GM21526 (cell line): ENCODE results near the gene FKBP8.
"Not testable (repeated sequence)": the region's sequence is repeated elsewhere in the genome, so short reads cannot be mapped to it uniquely, and the experiment has no call there.

ENCODE experiments used
- ATAC-seq: cut with Tn5 transposase; IDR thresholded peaks from one replicate; pipeline ENCODE4 v1.9.1; 2021; ENCODE audit warnings: moderate library complexity; ENCODE audit not compliant: unreplicated experiment, low FRiP score

The FKBP8 gene

DNA sequence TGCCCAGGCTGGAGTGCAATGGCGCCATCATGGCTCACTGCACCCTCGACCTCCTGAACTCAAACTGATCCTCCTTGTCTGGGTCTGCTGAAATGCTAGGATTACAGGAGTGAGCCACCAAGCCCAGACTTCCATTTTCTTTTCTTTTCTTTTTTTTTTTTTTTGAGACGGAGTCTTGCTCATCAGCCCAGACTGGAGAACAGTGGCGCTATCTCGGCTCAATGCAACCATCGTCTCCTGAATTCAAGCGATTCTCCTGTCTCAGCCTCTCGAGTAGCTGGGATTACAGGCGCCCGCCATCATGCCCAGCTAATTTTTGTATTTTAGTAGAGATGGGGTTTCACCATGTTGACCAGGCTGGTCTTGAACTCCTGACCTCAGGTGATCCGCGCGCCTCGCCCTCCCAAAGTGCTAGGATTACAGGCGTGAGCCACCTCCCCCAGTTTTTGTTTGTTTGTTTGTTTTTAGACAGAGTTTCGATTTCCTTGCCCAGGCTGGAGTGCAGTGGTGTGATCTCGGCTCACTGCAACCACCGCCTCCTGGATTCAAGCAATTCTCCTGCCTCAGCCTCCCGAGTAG, 20.4 kb downstream of the FKBP8 start:
- ATAC-seq = not testable (repeated sequence)

DNA sequence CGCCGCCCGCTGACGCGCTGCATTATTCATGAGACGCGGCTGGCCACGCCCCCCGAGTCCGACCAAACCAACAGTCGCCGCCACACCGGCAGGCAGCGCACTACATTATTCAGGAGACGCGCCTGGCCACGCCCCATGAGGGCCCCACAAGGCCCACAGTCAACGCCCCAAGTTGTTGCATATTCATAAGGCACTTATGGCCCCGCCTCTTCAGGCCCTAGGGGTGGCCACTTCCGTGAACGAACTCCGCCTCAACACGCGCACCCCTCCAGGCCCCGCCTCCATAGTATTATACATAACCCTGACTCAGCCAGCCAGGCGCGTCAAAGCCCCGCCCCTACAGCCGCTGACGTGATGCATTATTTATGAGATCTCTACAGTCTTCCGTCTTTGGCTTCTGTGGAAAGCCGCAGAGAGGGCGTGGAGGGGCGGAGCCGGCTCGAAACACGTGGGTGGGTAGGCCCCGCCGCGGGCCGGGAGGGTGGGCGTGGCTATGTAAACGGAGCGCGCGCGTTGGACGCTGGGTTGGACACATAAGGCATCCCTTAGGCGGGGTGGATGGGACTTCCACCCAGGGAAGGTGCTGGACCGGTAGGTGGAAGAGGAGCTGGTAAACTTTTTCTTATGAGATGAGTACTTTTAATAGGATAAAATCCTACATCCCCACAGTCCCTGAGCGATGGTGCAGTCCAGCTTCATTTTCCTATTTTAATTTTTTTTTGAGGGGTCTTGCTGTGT, 21.1 kb downstream of the FKBP8 start:
- peak; percentile 80 for ATAC-seq

DNA sequence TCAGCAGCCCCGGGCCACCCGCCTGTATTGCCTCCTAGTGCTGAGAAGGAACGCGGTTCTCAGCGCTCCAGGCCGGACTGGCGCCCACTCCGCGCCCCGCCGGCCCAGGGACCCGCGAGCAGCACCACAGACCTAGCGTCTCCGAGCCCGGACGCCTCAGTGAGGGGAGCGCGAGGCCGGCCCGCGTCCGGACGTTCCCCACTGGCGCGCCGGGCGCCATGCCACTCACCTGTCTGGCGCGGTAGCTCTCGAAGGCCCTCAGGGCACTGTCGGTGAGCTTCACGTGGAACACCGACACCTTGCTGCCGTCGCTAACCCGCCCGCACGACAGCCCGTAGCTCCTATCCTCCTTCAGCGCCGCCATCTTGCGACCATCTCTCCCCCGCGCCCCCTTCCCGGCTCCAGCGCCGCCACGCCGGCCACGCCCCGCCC, 21.7 kb downstream of the FKBP8 start, which contains the start of gene ELL:
TSS of gene ELL (minus strand) at position 379 of the 432 bp plus-strand sequence. CDS start at position 364, 15 bp downstream.
- peak; percentile 6 for ATAC-seq

DNA sequence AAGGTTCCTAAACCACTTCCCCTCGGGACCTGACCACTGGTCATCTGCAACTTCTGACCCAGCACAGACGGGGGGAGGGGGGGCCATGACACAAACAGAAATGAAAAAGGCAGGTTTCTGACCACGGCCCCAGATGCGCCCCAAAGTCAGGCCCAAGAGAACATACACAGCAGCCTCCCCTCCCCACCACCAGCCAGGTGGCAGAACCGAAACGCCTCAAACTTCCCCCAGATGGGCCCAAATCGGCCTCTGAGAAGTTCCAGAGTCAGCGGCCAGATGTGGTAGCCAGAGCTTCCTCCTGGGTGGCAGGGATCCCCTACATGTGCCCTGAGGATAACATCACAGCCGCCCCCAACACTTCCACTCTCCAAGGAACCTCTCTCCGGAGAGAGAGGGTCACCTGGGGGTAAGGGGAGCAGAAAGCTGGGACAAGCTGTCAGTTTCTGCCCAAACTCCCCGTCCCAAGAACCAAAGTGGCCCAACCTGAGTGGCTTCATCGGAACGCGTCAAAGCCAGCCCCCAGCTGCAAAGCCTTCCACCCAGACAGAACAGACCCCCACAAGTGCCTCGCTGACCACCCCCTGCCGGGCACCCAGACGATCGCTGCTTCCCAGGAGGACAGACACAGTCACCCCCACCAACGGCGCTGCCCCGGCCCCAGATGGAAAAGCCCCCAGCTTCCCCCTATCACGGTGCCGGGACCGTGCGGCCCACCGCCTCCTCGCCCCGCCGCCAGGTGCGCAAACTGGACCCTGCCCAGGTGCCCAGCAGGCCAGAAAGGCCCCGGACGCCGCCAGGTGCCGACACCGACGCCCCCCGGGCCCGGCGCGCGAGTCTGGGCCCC, 22.3 kb downstream of the FKBP8 start:
- no peak for ATAC-seq

DNA sequence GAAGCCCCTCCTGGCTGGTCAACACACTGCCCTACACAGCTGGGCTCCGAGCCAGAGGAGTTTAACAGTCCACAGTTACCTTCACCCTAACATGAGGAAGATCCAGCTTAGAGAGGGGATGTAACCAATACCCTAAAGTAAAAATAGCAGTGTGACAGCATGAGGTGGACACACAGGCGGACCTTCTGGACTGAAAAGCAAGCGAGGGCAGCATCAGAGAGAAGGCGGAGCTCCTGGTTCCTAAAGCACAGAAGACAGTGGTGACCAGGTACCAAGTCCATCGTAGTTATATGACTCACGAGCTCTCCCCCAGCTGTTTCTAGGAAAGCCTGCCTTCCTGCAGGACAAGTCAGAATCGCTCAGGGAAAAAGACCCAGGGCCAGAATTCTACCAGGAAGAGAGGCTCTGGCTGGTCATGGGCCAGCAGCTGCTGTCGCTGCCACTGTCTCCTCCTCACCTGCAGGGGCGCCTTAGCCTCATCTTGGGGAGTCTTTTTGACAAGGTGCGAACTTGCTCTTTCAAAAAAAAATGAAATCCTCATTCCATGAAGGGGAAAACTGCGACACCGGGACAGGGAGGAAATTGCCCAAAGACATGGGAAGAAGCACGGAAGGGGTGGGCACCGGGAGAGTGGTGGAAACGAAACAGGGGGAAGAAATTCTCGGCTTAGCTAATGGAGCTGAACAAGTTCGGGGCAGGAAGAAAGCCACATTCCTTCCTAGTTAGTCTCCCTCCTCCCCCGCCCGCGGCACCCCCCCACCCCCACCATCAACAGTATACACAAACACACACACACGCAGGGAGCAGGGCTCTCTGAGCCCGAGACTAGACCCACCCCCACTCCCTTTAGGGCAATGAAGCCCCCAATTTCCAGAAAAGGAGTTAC, 23.2 kb downstream of the FKBP8 start:
- no peak for ATAC-seq

DNA sequence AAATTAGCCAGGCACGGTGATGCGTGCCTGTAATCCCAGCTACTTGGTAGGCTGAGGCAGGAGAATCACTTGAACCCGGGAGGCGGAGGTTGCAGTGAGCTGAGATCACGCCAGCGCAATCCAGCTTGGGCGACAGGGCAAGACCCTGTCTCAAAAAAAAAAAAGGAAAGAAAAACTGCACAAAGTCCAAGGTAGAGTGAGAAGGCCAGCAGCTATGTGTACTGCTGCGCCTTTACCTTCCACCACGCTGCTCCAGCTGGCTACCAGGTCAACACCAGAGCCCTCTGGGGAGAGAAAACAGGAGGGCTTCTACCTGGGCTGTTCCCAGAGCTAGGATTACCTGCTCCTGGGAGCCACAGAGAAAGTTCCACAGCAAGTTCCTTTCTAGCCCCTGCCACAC, 24.7 kb downstream of the FKBP8 start:
- ATAC-seq = no peak

DNA sequence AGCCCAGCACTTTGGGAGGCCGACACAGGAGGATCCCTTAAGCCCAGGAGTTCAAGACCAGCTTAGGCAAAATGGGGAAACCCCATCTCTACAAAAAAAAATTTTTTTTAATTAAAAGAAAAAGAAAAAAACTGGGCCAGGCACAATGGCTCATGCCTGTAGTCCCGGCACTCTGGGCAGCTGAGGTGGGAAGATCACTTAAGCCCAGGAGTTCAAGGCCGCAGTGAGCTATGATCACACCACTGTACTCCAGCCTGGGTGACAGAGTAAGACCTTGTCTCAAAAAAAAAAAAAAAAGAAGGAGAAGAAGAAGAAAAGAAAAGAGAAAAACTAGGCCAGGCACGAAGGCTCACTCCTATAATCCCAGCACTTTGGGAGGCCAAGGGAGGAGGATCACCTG, 25.8 kb downstream of the FKBP8 start:
- ATAC-seq = no peak

DNA sequence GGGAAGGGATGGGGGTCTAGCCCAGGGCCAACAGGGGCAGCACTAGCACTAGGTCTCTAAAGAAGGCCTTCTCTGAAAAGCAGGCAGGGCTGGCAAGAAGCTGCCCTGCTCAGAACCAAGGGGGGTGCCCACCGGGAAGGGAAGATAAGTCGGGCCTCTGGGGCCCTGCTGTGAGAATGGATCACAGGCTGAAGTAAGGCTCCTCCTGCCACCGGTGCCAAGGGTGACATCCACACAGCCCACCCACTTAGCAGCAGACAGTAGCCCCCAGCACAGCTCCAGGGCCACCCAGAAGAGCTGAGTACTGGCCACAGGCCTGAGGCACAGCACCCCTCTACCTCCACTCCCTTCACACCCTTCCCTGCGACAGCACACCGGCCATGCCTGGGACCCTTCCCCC, 27.4 kb downstream of the FKBP8 start:
- no peak for ATAC-seq

DNA sequence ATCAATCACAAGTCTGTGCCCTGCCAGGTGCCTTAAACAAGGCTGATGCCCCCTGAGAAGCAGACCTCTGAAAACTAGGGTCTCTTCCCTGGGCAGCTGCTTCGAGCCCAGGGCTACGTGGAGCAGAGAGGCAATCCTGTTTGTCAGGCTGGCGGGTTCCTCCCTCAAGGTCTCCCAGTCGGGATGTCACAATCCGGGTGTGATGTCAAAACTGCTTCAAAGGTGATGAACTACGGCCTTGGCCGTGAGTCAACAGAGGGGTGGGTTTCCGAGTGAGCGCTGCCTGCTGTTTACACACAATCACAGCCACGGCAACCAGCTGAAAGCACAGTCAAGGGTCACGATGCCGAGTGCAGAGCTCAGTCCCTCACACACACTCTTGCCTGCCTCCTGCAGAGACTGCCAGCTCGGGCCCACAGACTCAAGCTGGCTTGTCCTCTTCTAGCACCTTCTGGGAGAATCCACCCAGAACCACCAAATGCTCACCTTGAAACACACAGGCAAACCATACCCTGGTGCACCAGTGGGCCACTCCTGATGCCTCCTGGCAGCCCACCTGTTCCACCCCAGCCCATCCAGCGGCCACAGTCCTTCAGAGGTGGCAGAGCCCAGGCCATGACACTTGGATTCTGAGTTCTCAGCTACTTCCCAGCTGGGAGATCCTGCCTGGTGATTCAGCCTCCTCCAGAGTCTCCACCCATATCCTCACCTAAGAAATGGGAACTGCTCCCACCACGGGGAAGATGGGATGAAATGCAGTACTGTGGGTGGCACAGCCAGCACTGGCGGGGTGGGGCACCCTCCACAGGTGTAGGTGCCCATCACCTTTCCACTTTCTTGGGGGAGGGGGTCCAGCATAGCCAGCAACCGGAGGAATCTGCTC, 28.3 kb downstream of the FKBP8 start:
- no peak for ATAC-seq

DNA sequence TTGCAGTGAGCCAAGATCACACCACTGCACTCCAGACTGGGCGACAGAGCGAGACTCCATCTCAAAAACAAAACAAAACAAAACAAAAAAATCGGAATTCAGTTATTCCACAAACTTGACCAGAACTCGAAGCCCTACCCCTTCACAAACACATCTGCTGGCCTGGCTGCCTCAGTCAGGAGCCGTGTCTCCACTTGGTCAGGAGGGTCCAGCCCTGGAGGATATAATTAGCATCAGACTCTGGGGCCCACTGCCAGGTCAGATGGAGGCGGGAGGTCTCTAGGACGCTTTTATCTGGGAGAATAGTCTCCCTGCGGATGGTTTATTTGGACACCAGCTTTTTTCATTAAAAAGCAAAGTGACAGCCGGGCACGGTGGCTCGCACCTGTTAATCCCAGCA, 29.5 kb downstream of the FKBP8 start:
- ATAC-seq = no peak

DNA sequence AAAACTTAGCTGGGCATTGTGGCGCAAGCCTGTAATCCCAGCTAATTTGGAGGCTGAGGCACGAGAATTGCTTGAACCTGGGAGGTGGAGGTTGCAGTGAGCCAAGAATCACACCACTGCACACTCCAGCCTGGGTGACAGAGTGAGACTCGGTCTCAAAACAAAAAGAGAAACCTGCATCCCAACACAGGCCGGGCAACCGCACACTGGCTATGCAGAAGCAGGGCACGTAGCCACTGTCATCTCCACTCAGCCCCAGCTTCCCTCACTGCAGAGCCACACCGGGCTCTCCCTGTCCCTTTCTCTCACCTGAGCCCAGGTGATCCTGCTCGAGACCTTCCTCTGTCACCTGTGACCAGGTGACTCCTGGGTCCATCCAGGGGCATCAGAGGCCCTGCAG, 33.2 kb downstream of the FKBP8 start:
- ATAC-seq = no peak

DNA sequence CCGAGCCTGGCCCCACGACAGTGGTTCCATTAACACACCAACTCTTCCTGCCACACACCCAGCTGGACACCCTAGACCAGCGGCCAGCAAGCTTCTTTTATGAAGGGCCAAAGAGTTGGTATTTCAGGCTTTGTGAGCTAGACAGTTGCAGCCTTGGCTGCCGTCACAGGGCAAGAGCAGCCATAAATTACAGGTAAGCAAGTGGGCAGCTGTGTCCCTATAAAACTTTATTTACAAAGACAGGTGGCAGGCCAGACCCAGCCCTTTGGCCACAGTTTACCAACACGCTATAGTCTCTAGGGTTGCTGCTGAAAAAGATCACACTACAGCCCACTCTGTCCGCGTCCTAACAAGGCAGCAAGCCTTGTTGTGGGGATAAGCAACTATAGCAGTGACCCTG, 34.8 kb downstream of the FKBP8 start:
- ATAC-seq = no peak

DNA sequence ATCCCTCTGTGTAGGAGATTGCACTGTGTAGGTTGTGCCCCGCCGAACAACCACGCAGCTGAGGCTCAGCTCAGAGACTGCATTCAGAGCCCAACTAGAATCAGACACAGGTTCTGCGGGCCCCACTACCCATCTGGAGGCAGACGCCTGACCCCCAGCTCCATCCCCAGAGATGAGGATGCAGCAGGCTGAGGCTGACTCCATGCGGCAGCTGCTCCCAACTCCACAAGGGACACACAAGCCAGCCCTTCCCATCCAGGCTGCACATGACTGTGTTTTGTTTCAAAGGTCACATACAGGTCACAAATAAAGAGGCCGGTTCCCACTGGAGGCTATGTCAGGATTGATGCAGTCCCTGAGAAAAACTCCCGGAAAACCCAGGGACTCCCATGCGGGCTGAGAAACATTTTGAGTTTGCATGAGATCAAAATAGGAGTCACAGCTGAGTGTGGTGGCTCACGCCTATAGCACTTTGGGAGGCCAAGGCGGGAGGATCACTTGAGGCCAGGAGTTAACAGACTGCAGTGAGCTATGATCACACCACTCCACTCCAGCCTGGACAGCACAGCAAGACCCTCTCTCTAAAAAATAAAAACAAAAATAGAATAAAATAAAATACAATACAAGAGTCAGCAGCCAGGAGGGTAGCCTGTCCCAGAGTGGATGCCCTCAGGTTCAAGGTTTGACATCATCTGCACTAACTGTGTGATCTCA, 35.5 kb downstream of the FKBP8 start:
- ATAC-seq = no peak

DNA sequence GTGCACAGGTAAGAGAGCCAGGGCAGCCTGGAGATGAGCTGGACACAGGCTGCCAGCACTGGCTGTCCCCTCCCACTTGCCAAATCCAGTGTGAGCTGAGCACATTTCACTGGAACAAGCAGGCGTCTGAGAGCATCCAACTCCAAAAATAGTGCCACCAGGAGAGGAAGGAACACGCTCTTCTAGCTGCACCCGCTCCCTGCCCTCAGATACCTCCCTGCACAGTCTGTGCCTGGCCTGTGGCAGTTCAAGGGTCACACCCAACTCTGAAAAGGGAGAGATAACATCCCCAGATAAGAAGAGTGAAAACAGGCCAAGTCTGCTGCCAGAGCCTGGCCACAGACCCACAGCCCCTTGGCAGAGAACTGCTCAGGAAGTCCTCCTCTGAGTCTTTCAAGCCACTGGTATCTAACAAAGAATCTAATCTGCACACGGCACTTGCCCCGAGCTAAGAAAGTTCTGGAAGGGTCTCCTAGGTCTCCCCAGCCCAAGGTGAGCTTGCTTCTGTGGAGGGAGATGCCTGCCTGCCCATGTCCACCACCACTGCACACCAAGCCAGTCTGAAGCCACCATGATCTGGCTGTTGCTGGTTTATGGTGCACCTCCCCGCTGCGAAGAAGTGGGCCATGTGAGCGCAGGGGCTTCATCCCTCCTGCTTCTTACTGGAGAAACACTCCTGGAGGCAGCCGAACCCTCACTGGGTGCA, 36.2 kb downstream of the FKBP8 start:
- ATAC-seq = no peak

DNA sequence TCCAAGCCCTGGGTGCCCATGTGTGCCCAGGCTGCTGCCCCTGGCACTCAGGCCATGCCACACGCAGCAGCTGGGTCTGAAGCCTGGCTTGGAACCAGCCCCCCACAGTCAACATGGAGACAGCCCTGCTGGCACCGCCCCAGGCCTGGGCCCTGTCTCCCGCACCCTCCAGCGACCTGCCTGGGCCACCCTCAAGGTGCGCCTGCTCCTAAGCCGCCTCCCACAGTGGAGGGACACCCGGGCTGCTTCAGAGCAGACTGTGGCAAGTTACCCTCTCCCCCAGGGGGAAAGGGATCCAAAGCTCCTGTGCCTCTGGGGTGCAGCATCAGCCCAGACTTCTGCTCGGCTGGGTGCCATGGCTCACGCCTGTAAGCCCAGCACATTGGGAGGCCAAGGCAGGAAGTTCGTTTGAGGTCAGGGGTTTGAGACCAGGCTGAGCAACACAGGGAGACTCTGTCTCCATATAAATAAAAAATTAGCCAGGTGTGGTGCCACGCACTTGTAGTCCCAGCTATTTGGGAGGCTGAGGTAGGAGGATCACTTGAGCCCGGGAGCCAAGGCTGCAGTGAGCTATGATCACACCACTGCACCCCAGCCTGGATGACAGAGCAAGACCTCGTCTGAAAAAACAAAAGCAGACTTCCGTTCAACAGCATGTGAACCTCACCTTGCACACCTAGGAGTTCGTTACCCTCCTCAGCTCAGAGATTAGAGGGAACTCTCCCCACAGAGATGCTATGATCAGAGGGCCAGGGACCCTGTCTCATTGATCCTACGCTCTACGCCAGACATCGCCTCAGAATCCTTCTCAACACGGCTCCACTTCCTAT, 37.1 kb downstream of the FKBP8 start:
- no peak for ATAC-seq

DNA sequence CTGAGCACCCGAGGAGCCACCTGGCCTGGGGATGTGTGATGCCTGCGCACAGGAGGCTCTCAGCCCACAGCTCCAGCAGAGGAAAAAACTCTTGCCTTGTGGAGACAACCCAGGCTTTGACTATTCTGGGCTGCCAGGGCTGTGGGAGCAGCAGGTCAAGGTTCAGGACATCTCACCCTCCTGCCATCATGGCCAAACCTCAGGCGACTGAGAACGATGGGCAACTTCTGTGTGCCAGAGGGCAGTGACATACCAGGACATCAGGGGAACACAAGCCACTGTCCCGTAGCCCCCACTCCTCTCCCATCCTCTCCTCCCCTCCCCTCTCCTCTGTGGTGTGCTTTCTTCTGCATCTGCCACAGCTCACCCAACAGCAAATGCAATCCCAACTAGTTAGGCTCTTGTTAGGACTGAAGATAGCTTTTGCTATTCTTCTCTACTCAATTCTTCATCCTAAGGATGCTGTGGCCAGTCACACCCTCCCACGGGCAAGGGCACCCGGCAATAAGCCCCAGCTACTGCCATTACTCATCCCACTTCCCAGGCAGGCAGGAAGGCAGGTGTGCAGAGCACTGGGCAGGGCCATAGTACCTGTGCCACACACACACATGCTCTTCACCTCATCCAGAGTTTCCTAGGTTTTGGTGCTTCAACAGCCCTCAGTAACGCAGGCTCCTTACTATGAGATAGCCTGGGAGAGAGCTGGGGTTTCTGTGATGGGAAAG, 38.3 kb downstream of the FKBP8 start:
- no peak for ATAC-seq
